ENCODE data around the gene RHOG. TPM values are rescaled to one million over a fixed set of nuclear protein-coding genes. Genes with fewer than 3 reads are reported as not detected.

Gene RHOG
- total and polyA plus RNA-seq, 2 donors (not counting 1 experiment from before 2014, with no cell fraction given) = 10.9 to 53.1 TPM

GRCh38 chr11:3833449-3833848, 7.3 kb downstream of the RHOG start:
- H3K9me3 ChIP-seq (ENCODE audit: control insufficient read depth, insufficient read depth, low read depth, low read length) = no peaks in the 10 kb centered on the region
- no peak overlapping the region for H3K4me3 ChIP-seq (replicated peaks in 1 of 4; ENCODE audit: control extremely low read depth in 1 of 4, insufficient read depth in 1 of 4, low read depth in 3 of 4, low read length in 4 of 4)
- DNase-seq (ENCODE audit: low read depth in 2 of 2) = no peak
- no peak overlapping the region for H2AFZ ChIP-seq (ENCODE audit: low read length)
- no peak overlapping the region for H3K4me2 ChIP-seq (ENCODE audit: extremely low read depth, insufficient read depth, low read length)
- no peak for TF ChIP-seq EZH2 (IDR thresholded peaks at IDR 0.05; ENCODE audit: low read length, missing control alignments)
- no peak overlapping the region for H3K9ac ChIP-seq (ENCODE audit: insufficient read depth, low read length)
- H3K27me3 ChIP-seq (ENCODE audit: control insufficient read depth, insufficient read depth, low read length) = no peaks in the 10 kb centered on the region
- H4K20me1 ChIP-seq (ENCODE audit: control insufficient read depth, extremely low read depth, insufficient read depth, low read length) = no peaks in the 10 kb centered on the region
- no peaks in the 10 kb centered on the region for H3K36me3 ChIP-seq (ENCODE audit: control insufficient read depth, insufficient read depth, low read length)
- H3K79me2 ChIP-seq (ENCODE audit: control insufficient read depth, insufficient read depth, low read length) = peaks cover 74% of the 10 kb centered on the region
- H3K27ac ChIP-seq (ENCODE audit: insufficient read depth, low read length) = no peak overlapping the region
- peaks cover 3% of the 10 kb centered on the region for H3K4me1 ChIP-seq (ENCODE audit: control insufficient read depth, extremely low read depth, insufficient read depth, low read length)

- Histone ChIP-seq H2AFZ (ENCODE audit: low read length) (no peak overlapping the region), H3K4me1 (ENCODE audit: control insufficient read depth, extremely low read depth, insufficient read depth, low read length) (peaks cover 3% of the 10 kb centered on the region), H3K4me2 (ENCODE audit: extremely low read depth, insufficient read depth, low read length) (no peak overlapping the region), H3K36me3 (ENCODE audit: control insufficient read depth, insufficient read depth, low read length) (peaks cover under 1% of the 10 kb centered on the region), H3K27me3 (ENCODE audit: control insufficient read depth, insufficient read depth, low read length) (no peaks in the 10 kb centered on the region), H3K9me3 (ENCODE audit: control insufficient read depth, insufficient read depth, low read depth, low read length) (no peaks in the 10 kb centered on the region), H4K20me1 (ENCODE audit: control insufficient read depth, extremely low read depth, insufficient read depth, low read length) (no peaks in the 10 kb centered on the region), H3K4me3 (replicated peaks in 1 of 4; ENCODE audit: control extremely low read depth in 1 of 4, insufficient read depth in 1 of 4, low read depth in 3 of 4, low read length in 4 of 4) (no peak overlapping the region), H3K27ac (ENCODE audit: insufficient read depth, low read length) (no peak overlapping the region), H3K9ac (ENCODE audit: insufficient read depth, low read length) (no peak overlapping the region), H3K79me2 (ENCODE audit: control insufficient read depth, insufficient read depth, low read length) (peaks cover 69% of the 10 kb centered on the region)
- no peak for DNase-seq (ENCODE audit: low read depth in 2 of 2)
- TF ChIP-seq, protein P1, sequence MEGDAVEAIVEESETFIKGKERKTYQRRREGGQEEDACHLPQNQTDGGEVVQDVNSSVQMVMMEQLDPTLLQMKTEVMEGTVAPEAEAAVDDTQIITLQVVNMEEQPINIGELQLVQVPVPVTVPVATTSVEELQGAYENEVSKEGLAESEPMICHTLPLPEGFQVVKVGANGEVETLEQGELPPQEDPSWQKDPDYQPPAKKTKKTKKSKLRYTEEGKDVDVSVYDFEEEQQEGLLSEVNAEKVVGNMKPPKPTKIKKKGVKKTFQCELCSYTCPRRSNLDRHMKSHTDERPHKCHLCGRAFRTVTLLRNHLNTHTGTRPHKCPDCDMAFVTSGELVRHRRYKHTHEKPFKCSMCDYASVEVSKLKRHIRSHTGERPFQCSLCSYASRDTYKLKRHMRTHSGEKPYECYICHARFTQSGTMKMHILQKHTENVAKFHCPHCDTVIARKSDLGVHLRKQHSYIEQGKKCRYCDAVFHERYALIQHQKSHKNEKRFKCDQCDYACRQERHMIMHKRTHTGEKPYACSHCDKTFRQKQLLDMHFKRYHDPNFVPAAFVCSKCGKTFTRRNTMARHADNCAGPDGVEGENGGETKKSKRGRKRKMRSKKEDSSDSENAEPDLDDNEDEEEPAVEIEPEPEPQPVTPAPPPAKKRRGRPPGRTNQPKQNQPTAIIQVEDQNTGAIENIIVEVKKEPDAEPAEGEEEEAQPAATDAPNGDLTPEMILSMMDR (conservative IDR thresholded peaks at IDR 0.05 in 1 of 2, IDR thresholded peaks at IDR 0.05 in 1 of 2; ENCODE audit: low read depth in 1 of 2, low read length in 2 of 2) = no peak
- no peak for TF ChIP-seq EZH2 (IDR thresholded peaks at IDR 0.05; ENCODE audit: low read length, missing control alignments)
Measured at GRCh38 chr11:3832816-3833215, 7.9 kb downstream of the RHOG start.

GRCh38 chr11:3831378-3832239, 9.2 kb downstream of the RHOG start:
- Histone ChIP-seq H4K20me1 (ENCODE audit: control insufficient read depth, extremely low read depth, insufficient read depth, low read length) (no peaks in the 10 kb centered on the region), H3K9ac (ENCODE audit: insufficient read depth, low read length) (no peak overlapping the region), H3K4me3 (replicated peaks in 1 of 4; ENCODE audit: control extremely low read depth in 1 of 4, insufficient read depth in 1 of 4, low read depth in 3 of 4, low read length in 4 of 4) (no peak overlapping the region), H3K9me3 (ENCODE audit: control insufficient read depth, insufficient read depth, low read depth, low read length) (no peaks in the 10 kb centered on the region), H3K27ac (ENCODE audit: insufficient read depth, low read length) (no peak overlapping the region), H3K4me2 (ENCODE audit: extremely low read depth, insufficient read depth, low read length) (no peak overlapping the region), H2AFZ (ENCODE audit: low read length) (no peak overlapping the region), H3K27me3 (ENCODE audit: control insufficient read depth, insufficient read depth, low read length) (no peaks in the 10 kb centered on the region), H3K4me1 (ENCODE audit: control insufficient read depth, extremely low read depth, insufficient read depth, low read length) (peaks cover 2% of the 10 kb centered on the region), H3K79me2 (ENCODE audit: control insufficient read depth, insufficient read depth, low read length) (peaks cover 58% of the 10 kb centered on the region), H3K36me3 (ENCODE audit: control insufficient read depth, insufficient read depth, low read length) (peaks cover 5% of the 10 kb centered on the region)
- no peak for TF ChIP-seq EZH2 (IDR thresholded peaks at IDR 0.05; ENCODE audit: low read length, missing control alignments)
- TF ChIP-seq, protein P1 (conservative IDR thresholded peaks at IDR 0.05 in 1 of 2, IDR thresholded peaks at IDR 0.05 in 1 of 2; ENCODE audit: low read depth in 1 of 2, low read length in 2 of 2) = no peak
- no peak for DNase-seq (ENCODE audit: low read depth in 2 of 2)

All from fibroblast of lung (primary cell).